WERI-Rb-1 (cell line): ENCODE data around the gene PCDH9.
"Not testable (repeated sequence)": the region's sequence is repeated elsewhere in the genome, so short reads cannot be mapped to it uniquely, and the experiment has no call there.

Experiments used
- DNase-seq: peaks from one replicate; pipeline ENCODE4 v3.0.0-alpha.2; 2020
- H3K27ac ChIP-seq: fragments of 250-450 bp; sonication (Bioruptor Pico); 2 replicates; pipeline ENCODE4 v1.5.1; 2020; ENCODE audit warnings: mild to moderate bottlenecking, moderate library complexity
- H3K27me3 ChIP-seq: fragments of 250-450 bp; sonication (Bioruptor Pico); 2 replicates; pipeline ENCODE4 v1.5.1; 2021; ENCODE audit warnings: mild to moderate bottlenecking, low read depth, moderate library complexity; ENCODE audit not compliant: insufficient read depth, severe bottlenecking
- H3K36me3 ChIP-seq: fragments of 250-450 bp; sonication (Bioruptor Pico); 2 replicates; pipeline ENCODE4 v1.5.1; 2020; ENCODE audit warnings: mild to moderate bottlenecking, moderate library complexity
- H3K4me3 ChIP-seq: 2 replicates; pipeline ENCODE4 v1.5.1; 2011; ENCODE audit warnings: low read depth, mild to moderate bottlenecking, control low read depth, low read length
- H3K9me3 ChIP-seq: fragments of 250-450 bp; sonication (Bioruptor Pico); 2 replicates; pipeline ENCODE4 v1.5.1; 2021; ENCODE audit warnings: mild to moderate bottlenecking, moderate library complexity; ENCODE audit not compliant: severe bottlenecking
- CTCF ChIP-seq: IDR thresholded peaks from 2 replicates; pipeline ENCODE4 v1.5.1; 2011; ENCODE audit warnings: low read depth, mild to moderate bottlenecking, control low read depth, inconsistent platforms, low read length

PCDH9 gene

DNA sequence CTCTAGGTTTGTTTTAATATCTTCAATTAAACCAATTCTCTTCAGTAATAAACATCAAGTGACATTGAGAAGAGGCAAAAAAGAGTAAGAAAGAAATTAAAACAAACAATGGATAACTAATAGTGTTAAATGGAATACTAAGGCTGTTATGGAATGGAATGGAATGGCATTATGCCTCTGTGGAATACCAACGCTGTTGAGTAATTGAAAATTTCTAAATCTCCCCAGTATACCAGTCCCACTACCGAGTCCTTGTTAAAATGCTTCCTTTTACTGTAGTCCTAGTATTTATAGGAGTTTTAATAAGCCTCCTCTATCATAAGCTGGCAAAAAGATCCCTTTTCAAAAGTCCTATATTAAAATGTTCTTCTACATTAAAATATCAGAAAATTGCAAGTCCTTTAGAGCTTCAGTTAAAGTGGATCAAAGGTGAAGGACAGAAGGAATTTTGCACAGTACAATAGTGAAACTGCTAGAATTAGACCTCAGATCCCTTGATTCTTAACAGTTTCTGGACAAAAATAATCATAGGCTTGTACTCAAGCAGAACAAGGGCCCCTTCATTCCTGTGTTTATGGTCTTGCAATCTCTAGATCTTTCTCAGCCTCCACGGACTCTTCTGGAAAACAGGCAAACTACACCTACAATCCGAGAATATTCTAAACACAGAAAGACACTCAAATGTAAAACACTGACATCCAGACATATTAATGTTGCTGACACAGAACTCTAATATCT, 128.2 kb downstream of the PCDH9 start:
- DNase-seq, result no peak
- no peak for TF ChIP-seq CTCF
- Histone ChIP-seq H3K27me3 (no peaks in the 10 kb centered on the region), H3K36me3 (no peaks in the 10 kb centered on the region), H3K4me3 (no peak overlapping the region), H3K27ac (no peak overlapping the region), H3K9me3 (no peaks in the 10 kb centered on the region)

- H3K27ac ChIP-seq, result no peak overlapping the region
- no peaks in the 10 kb centered on the region for H3K36me3 ChIP-seq
- no peaks in the 10 kb centered on the region for H3K9me3 ChIP-seq
- H3K27me3 ChIP-seq, result no peaks in the 10 kb centered on the region
- no peak overlapping the region for H3K4me3 ChIP-seq
- TF ChIP-seq CTCF, result no peak
- DNase-seq, result no peak
These were observed 129.4 kb downstream of the PCDH9 start for GRCh38 chr13:67100730-67101129.

DNA sequence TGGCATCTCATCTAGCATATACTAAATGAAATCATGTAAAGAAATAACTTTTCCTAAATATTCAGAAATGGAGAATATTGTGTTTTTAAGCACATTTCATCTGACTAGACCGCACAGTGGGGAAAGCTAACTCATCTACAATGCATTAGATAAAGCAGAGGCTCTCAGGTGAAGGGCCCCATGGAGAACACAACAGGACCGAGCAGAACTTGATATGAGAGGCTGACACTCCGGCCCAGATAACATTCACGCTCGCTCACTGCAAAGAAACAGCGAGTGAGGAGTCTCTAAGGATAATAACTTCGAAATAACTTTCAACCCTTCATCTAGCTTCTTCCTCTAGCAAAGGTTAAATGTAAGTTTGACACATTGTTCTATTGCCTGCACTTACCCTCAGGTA, 130.6 kb downstream of the PCDH9 start:
- H3K4me3 ChIP-seq, result no peak overlapping the region
- no peak overlapping the region for H3K27ac ChIP-seq
- no peaks in the 10 kb centered on the region for H3K36me3 ChIP-seq
- no peak for DNase-seq
- H3K27me3 ChIP-seq, result no peaks in the 10 kb centered on the region
- H3K9me3 ChIP-seq, result no peaks in the 10 kb centered on the region
- no peak for TF ChIP-seq CTCF

DNA sequence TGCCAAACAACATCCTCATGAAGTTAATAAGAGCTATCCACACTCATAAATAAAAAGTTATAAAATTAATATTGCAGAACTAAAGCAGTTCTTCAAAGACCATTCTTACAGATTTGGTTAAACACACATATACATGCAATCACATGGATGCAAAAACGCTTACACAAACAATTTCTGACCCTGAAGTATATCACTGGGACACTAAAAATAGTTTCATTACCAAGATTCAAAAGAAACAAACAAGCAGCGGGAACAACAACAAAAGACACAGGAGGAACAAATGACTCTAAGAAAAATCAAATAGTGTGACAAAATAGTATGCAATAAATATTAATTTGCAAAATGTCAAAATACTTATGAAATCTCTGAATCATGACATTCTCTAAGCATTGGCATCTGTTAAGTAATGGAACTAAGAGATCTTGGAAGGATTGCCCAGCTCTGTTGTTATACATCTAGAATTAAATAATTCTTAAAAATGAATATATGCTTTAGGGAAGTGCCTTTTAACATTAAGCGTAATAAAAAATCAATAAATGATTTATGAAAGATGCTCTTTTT, 132.2 kb downstream of the PCDH9 start:
- no peak for DNase-seq
- H3K36me3 ChIP-seq, result no peaks in the 10 kb centered on the region
- no peaks in the 10 kb centered on the region for H3K27me3 ChIP-seq
- H3K27ac ChIP-seq, result no peak overlapping the region
- H3K4me3 ChIP-seq, result no peak overlapping the region
- TF ChIP-seq CTCF, result no peak
- no peaks in the 10 kb centered on the region for H3K9me3 ChIP-seq

DNA sequence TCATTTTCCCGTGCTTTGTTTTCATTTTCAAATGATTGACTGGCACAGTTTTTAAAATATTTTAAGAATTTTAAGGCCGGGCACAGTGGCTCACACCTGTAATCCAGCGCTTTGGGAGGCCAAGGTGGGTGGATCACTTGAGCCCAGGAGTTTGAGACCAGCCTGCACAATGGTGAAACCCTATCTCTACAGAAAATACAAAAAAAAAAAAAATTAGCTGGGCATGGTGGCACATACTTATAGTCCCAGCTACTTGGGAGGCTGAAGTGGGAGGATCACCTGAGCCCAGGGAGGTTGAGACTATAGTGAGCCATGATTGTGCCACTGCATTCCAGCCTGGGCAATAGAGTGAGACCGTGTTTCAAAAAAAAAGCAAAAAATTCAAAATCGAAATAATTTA, 133.2 kb downstream of the PCDH9 start:
- not testable (repeated sequence) for H3K27me3 ChIP-seq, H3K4me3 ChIP-seq, H3K9me3 ChIP-seq

DNA sequence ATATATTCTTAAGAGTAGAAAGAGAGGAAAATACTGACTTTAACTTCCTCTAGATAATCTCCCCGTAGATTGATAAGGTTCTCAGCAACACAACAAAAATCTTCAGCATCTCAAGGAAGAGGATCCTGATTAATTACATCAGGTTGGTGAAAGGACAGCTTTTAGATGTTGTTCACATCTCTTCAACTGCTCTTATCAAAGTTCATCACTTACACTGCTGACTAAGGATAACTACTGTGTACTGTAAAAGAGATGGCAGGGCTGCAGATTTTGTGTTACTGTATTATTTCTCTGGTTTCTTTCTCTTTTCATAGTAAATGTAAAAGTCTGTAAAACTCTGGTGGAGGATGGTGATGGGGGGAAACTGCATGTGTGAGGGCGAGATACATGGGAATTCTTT, 133.7 kb downstream of the PCDH9 start:
- H3K4me3 ChIP-seq, result no peak overlapping the region
- TF ChIP-seq CTCF, result no peak
- no peaks in the 10 kb centered on the region for H3K27me3 ChIP-seq
- no peaks in the 10 kb centered on the region for H3K9me3 ChIP-seq
- DNase-seq, result no peak
- H3K27ac ChIP-seq, result no peak overlapping the region
- H3K36me3 ChIP-seq, result no peaks in the 10 kb centered on the region

More for the DNA sequence above, 133.2 kb downstream of the PCDH9 start:
- H3K36me3 ChIP-seq, H3K27ac ChIP-seq, DNase-seq: not testable (repeated sequence)
